Muscle layer of duodenum (tissue), 2 donors: Measurements from ENCODE around the gene PNPLA3.

Experiments used
- H3K27ac ChIP-seq: one replicate; pipeline ENCODE4 v1.7.0; 2013; ENCODE audit warnings: mild to moderate bottlenecking, low read length
- H3K27me3 ChIP-seq: one replicate; pipeline ENCODE4 v1.7.0; 2013; ENCODE audit warnings: low read depth, mild to moderate bottlenecking, control low read depth, low read length
- H3K36me3 ChIP-seq, 2 donors: one replicate each; pipeline ENCODE4 v1.7.0; 2013; ENCODE audit warnings: low read length in 2 of 2, control low read depth in 1 of 2, mild to moderate bottlenecking in 1 of 2; ENCODE audit not compliant: insufficient read depth in 2 of 2, control insufficient read depth in 1 of 2
- H3K4me1 ChIP-seq, 2 donors: one replicate each; pipeline ENCODE4 v1.7.0; 2013; ENCODE audit warnings: low read length in 2 of 2, mild to moderate bottlenecking in 2 of 2, control low read depth in 1 of 2, moderate library complexity in 1 of 2; ENCODE audit not compliant: insufficient read depth in 2 of 2, control insufficient read depth in 1 of 2
- H3K4me3 ChIP-seq, 2 donors: one replicate each; pipeline ENCODE4 v1.7.0; 2013; ENCODE audit warnings: low read length in 2 of 2, low read depth in 1 of 2, mild to moderate bottlenecking in 1 of 2
- H3K9me3 ChIP-seq, 2 donors: one replicate each; pipeline ENCODE4 v1.7.0; 2013; ENCODE audit warnings: low read length in 2 of 2, control low read depth in 1 of 2, mild to moderate bottlenecking in 1 of 2; ENCODE audit not compliant: control insufficient read depth in 1 of 2
- donor health status: healthy.

Gene PNPLA3

GRCh38 chr22:43955040-43955882 is 31.7 kb downstream of the PNPLA3 start, which contains the start of gene SAMM50:
TSS of gene SAMM50 (plus strand) at chr22:43955442. CDS start at chr22:43955578, 136 bp downstream.
- Histone ChIP-seq H3K36me3 (no peaks in the 10 kb centered on the region), H3K27me3 (no peaks in the 10 kb centered on the region), H3K4me3 (peak within 1 kb of the TSS; percentile 83 to 88), H3K4me1 (peaks cover 13 to 24% of the 10 kb centered on the region in 2 donors), H3K9me3 (no peaks in the 10 kb centered on the region), H3K27ac (peak within 1 kb of the TSS; percentile 61)

GRCh38 chr22:43955883-43956782 is 32.5 kb downstream of the PNPLA3 start:
- H3K27me3 ChIP-seq: no peaks in the 10 kb centered on the region
- H3K27ac ChIP-seq: peak overlapping the region; percentile 61
- H3K9me3 ChIP-seq: no peaks in the 10 kb centered on the region
- no peaks in the 10 kb centered on the region for H3K36me3 ChIP-seq
- peaks cover 13 to 24% of the 10 kb centered on the region in 2 donors for H3K4me1 ChIP-seq
- peak overlapping the region; percentile 83 to 88 for H3K4me3 ChIP-seq

- H3K4me1 ChIP-seq: peaks cover 13 to 24% of the 10 kb centered on the region in 2 donors
- H3K27ac ChIP-seq: no peak overlapping the region
- H3K9me3 ChIP-seq: no peaks in the 10 kb centered on the region
- H3K27me3 ChIP-seq: no peaks in the 10 kb centered on the region
- H3K36me3 ChIP-seq: no peaks in the 10 kb centered on the region
- peak overlapping the region; percentile 83 to 88 for H3K4me3 ChIP-seq
Observed at GRCh38 chr22:43956805-43957463, 33.3 kb downstream of the PNPLA3 start.

GRCh38 chr22:43957871-43958270 is 34.3 kb downstream of the PNPLA3 start:
- Histone ChIP-seq H3K36me3 (no peaks in the 10 kb centered on the region), H3K27me3 (no peaks in the 10 kb centered on the region), H3K9me3 (no peaks in the 10 kb centered on the region), H3K4me1 (peaks cover 13 to 24% of the 10 kb centered on the region in 2 donors), H3K27ac (no peak overlapping the region), H3K4me3 (no peak overlapping the region)

- Histone ChIP-seq H3K4me3 (no peak overlapping the region), H3K27me3 (no peaks in the 10 kb centered on the region), H3K9me3 (no peaks in the 10 kb centered on the region), H3K27ac (no peak overlapping the region), H3K36me3 (peaks cover 48 to 49% of the 10 kb centered on the region in 2 donors), H3K4me1 (no peaks in the 10 kb centered on the region)
Observed at GRCh38 chr22:43964314-43964857, 40.8 kb downstream of the PNPLA3 start.

GRCh38 chr22:43967069-43967468 is 43.5 kb downstream of the PNPLA3 start:
- no peaks in the 10 kb centered on the region for H3K4me1 ChIP-seq
- peaks cover 64 to 69% of the 10 kb centered on the region in 2 donors for H3K36me3 ChIP-seq
- no peaks in the 10 kb centered on the region for H3K27me3 ChIP-seq
- no peaks in the 10 kb centered on the region for H3K9me3 ChIP-seq
- no peak overlapping the region for H3K27ac ChIP-seq
- no peak overlapping the region for H3K4me3 ChIP-seq

GRCh38 chr22:43968614-43969013 is 45.0 kb downstream of the PNPLA3 start:
- H3K9me3 ChIP-seq: no peaks in the 10 kb centered on the region
- no peaks in the 10 kb centered on the region for H3K27me3 ChIP-seq
- peaks cover 69 to 85% of the 10 kb centered on the region in 2 donors for H3K36me3 ChIP-seq
- no peak overlapping the region for H3K27ac ChIP-seq
- H3K4me3 ChIP-seq: no peak overlapping the region
- no peaks in the 10 kb centered on the region for H3K4me1 ChIP-seq

- Histone ChIP-seq H3K27ac (no peak overlapping the region), H3K36me3 (peaks cover 67 to 85% of the 10 kb centered on the region in 2 donors), H3K9me3 (no peaks in the 10 kb centered on the region), H3K4me1 (no peaks in the 10 kb centered on the region), H3K27me3 (no peaks in the 10 kb centered on the region), H3K4me3 (no peak overlapping the region)
Observed at GRCh38 chr22:43969021-43969878, 45.6 kb downstream of the PNPLA3 start.

- no peak overlapping the region for H3K4me3 ChIP-seq
- H3K9me3 ChIP-seq: no peaks in the 10 kb centered on the region
- peak overlapping the region; percentile 35 for H3K27ac ChIP-seq
- H3K4me1 ChIP-seq: no peaks in the 10 kb centered on the region
- no peaks in the 10 kb centered on the region for H3K27me3 ChIP-seq
- H3K36me3 ChIP-seq: peaks cover 68 to 85% of the 10 kb centered on the region in 2 donors
Observed at GRCh38 chr22:43969989-43970755, 46.6 kb downstream of the PNPLA3 start.
